NCI-H2196 (cell line): ENCODE data around the gene RPL37A.
"Not testable (repeated sequence)": the region's sequence is repeated elsewhere in the genome, so short reads cannot be mapped to it uniquely, and the experiment has no call there.

ENCODE experiments used
- DNase-seq: peaks from one replicate; lab custom pipeline; 2025; ENCODE audit not compliant: unreplicated experiment; lab: John Stamatoyannopoulos, UW

RPL37A gene

DNA sequence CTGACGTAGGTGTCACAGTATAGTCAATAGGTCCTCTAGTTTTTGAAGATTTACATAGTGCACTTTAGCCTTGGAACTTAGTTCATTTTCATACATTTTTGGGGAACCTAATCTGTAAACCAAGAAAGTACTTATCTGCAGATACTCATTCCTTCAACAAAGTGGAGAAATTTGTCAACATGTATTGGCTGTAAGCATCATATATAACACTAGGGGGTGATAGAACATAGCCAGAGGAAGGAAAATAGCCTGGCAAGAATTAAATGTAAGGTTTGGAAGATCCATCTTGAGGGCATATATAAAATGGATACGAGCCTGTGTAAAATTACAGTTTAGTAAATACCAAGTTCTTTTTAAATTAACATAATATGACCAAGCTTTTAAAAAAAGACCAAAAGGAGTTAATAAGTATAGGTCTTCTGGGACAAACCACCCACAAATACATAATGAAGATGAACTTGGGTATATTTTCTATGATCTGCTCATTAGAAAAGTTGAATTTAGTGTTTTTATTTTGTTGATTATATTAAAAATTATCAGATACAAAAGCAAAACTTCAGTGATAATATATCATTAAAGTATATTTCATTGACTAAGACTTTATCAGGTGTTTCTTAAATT lies 18.2 kb downstream of the RPL37A start:
- DNase-seq = peak; percentile 47

DNA sequence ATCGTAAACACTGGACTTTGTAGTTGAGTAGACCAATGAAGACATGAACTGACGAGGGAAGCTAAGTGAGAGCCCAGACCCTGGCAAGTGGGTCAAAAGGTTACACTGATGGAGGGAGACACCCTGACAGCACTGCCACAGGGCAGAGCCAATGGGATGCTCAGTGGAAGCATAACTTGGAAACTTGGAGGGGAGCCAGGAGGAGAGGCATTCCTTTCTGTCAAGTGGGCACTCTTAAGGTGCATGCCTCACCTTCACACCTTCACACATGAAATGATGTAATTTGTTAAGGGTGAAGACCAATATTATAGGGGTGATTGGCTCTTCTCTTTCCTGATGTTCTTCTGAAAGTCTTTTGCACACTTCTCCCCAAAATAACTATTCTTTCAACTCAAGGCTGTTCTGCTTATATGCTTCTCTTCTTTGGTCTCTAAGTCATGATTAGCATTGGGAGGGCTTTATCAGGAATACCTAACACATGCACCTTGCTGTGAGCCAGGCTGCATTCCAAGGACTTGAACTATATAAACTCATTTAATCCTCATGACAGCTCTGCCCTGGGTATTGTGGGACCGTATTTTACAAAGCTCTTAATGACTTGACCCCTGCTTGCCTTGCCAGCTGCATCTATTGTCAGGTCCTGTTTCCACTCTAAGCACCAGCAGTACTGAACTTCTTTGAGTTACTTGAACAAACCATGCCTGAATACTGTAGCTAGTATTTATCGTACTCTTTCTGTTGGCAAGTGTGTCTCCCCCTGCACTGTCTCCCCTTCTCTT lies 19.0 kb downstream of the RPL37A start:
- DNase-seq = no peak

DNA sequence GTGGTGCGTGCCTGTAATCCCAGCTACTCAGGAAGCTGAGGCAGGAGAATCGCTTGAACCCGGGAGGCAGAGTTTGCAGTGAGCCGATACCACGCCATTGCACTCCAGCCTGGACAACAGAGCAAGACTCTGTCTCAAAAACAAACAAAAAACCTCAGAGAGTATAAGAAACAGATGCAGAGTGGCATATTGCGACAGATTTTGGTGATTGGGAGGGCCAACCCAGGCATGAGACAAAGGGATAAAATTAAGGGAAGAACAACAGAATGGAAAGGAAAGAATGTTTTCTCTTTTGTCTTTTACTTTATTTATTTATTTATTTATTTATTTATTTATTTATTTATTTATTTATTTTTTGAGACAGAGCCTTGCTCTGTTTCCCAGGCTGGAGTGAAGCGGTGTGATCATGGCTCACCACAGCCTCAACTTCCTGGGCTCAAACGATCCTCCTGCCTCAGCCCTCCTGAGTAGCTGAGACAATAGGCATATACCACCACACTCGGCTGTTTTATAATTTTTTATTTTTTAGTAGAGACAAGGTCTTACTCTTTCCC lies 20.0 kb downstream of the RPL37A start:
- DNase-seq = not testable (repeated sequence)

- peak; percentile 76 for DNase-seq
Observed at GRCh38 chr2:216519154-216519762, 20.6 kb downstream of the RPL37A start.

DNA sequence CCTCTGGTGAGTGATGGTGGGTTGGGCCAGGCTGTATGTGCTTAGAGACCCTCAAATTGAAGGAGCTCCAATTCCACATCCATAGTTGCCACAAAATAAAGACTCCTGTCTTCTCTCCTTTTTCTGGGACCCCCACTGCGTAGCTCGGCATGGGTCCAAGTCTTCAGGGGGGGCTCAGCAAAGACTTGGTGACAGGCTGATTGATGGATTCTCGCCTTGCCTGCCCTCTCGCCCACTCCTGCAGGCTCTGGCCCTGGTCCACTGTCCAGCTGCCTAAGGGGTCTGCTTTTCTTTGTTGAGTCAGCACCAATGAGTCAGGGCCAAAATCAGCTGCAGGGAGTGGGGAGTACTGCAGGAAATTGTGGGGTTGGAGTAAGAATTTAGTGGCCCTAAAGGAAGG lies 21.5 kb downstream of the RPL37A start:
- no peak for DNase-seq

DNA sequence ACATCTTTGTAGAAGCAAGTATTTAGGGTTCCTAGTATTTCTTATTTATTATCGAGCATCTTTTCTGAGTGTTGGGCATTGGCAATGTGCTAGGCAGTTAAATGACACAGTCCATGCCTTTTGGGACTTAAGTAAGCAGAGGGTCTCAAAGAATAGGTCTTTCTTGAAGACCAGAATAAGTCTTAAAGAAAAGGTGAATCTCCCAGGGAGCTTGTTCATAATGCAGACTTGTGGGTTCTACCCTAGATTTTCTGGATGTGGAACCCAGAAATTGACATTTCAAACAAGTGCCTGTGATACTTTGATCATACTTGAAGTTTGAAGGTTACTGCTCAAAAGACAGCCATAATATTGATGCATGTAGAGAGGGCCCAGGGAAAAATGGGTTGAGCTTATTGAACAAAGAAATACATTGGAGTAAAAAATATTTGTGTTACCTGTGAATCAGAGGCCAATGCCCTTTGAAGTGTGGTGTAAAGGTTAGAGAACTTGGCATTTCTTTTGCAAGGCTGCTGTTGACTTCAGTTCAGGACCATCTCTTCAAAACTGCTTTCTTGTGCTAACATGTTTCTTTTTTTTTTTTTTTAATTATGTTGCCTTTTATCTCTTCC lies 24.4 kb downstream of the RPL37A start:
- DNase-seq = no peak

GRCh38 chr2:216525972-216526371 lies 27.3 kb downstream of the RPL37A start:
- DNase-seq = no peak

DNA sequence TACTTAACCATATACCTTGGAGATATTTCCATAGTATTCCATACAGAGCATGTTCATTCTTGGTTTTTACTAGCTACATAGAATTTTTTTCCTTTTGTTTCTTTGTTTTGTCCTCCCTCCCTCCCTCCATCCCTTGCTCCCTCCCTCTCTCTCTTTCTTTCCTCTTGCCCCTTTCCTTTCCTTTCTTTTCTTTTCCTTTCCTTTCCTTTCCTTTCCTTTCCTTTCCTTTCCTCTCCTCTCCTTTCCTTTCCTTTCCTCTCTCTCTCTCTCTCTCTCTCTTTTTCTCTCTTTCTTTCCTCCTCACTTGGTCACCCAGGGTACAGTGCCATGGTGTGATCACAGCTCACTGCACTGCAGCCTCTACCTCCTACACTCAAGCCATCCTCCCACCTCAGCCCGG lies 28.3 kb downstream of the RPL37A start:
- DNase-seq = no peak

DNA sequence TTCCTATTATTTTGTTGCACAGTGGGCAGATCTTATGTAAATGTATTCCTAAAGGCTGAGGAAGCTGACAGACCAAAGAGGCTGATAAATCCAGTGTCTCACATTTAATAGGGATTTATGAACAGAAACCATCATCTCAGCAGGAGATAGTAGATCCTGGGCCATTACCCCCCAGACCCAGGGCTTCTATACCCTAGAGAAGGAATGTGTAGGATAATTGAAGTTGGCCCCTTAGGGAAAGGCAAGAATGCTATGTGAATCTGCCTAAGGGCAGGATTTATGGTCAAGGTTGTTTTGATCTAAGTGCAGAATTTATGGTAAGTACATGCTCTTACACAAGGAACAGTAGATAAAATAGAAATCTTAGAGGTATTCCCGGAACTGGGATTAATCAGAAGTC lies 29.0 kb downstream of the RPL37A start:
- DNase-seq = no peak

DNA sequence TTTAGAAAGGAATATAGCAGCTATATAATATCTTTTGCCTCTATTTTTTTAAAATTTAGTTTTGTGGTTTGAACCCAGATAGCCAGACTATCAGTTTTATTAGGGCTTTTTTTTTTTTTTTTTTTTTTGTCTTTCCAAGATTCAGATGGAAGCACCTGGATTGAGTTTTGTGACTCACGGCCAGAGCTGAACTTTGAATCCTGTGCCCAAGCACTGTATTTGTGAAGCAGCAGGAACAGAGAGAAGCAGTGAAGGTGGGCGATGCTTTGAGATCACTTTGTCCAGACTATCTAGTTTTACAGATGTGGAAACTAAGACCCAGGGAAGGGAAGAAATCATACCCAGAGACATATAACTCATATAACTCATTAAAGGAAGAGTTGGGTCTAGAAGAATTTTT lies 33.9 kb downstream of the RPL37A start:
- no peak for DNase-seq

DNA sequence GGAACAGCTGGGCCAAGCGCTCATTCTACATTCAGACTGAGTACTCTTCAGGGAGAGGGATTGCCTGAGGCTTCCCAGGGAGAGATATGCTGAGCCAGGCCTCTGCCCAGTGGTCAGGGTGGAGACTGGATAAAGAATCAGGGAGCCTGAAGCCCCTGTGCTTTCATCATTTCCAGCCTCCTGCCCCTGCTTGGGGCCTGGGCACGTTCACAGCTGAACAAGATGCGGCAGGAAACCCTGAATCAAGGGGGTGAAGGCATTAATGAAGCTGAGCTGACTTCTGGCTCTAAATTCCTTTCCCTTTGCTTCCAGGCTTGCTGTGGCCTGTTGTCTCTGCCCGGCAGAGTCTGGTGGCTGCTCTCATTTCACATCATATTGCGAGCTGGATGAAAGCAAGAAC lies 35.0 kb downstream of the RPL37A start:
- no peak for DNase-seq

DNA sequence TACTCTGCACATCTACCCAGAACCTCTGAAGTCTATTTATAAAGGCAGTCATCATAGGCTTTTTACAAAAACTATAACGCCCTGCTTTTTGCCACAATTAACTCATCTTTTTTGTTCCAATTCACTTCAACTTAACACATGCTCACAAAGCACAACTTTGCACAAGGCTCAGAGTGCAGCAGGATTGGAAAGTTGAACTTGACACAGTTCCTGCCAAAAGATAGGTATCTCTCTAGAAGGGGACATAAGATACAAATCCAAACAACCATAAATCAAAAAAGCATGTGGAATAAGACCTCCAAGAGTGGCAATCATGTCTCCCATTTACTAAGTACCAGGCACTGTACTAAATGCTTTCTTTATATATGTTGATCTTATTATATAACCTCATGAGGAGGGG lies 36.2 kb downstream of the RPL37A start:
- no peak for DNase-seq

DNA sequence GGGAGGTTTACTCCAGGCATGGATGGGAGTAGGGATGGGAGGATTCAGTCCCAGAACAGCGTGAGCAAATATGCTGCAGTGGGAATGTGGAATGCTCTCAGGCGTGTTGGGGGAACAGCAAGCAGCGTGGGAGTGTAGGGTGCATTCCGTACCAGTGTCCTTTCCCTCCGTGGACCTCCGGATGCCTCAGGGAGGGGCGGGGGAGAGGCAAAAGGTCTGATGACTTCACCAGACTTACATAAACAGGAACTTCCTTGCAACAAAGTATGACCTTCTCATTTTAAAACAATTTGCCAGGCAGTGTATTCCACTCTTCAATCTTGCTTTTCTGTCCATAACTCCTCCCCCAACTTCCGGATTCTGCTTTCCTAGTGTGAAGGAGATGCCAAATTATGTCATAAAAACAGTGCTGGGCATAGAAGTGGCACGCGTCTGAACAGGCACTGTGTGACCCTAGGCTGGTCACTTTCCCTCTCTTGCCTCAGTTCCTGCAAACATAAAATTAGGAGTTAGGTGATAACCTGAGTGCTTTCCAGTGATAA lies 36.9 kb downstream of the RPL37A start:
- DNase-seq = no peak

DNA sequence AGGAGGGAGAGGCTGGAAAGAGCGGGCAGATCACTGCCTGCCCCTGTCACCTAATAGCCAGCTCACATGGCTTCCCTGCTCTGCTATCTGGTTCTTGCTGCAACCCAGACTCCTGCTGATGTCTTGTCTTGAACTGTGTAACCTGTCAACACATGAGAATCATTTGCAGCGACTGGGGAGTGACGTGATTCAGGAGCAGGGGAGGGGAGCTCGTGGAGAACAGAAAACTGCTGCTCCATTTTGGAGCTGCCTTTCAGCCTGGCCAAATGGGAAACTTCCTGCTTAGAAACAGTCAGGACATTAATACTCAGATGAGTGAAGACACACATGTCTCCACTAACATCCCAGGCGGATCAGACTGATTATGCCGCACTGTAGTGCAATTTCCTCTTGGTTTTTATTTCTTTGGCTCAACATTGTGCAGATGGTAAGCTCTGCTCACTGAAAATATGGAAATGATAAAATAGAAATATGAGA lies 38.1 kb downstream of the RPL37A start:
- no peak for DNase-seq

DNA sequence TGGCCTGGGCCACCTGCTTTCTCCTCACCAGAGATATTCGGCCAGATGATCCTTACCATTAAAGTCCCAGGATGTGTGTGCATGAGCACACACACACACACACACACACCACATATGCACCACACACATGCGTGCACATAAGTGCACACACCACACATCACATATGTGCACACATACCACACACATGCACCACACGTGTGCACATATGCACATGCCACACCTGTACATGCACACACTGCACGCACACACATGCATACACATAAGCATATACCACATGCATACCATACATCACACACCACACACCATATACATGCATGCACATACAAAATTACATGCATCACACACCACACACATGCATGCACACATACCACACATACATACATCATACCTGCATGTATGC lies 38.7 kb downstream of the RPL37A start:
- no peak for DNase-seq

GRCh38 chr2:216538538-216538937 lies 39.9 kb downstream of the RPL37A start:
- DNase-seq = no peak

DNA sequence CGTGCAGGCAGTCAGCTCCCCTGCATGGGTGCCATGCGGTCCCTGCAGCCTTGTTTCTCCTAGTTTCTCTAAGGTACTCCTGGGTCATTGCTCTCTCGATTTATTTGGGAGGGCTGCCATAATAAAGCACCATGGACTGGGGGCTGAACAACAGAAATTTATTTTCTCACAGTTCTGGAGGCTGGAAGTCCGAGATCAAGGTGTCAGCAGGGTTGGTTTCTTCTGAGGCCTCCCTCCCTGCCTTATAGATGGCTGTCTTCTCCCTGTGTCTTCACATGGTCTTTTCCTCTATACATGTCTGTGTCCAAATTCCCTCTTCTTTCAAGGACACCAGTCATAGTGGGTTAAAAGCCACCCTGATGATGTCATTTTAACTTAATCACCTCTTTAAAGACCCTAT lies 40.5 kb downstream of the RPL37A start:
- no peak for DNase-seq

DNA sequence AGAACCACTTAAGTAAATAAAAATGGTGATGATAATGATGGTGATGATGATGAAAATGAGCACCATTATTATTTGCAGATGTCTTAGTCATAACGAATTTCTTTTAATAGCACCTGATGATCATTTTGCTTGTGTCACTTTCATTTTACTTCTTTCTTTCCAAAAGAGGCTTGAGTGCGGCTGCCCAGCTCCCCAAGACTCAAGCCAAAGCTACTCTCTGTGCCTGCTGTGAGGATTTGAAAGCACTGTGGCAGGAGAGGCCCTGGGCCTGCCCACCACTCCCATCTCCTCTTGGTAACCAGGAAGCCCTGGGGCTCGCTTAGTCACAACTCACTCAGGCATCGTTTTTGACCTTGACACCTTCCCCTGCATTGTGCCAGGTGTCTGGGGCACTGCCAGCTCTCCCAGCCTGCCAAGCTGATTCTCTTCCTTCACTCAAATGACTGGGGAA lies 41.2 kb downstream of the RPL37A start:
- peak; percentile 82 for DNase-seq

- no peak for DNase-seq
Observed at GRCh38 chr2:216540920-216541319, 42.3 kb downstream of the RPL37A start.

- no peak for DNase-seq
Observed at GRCh38 chr2:216541505-216541904, 42.9 kb downstream of the RPL37A start.

DNA sequence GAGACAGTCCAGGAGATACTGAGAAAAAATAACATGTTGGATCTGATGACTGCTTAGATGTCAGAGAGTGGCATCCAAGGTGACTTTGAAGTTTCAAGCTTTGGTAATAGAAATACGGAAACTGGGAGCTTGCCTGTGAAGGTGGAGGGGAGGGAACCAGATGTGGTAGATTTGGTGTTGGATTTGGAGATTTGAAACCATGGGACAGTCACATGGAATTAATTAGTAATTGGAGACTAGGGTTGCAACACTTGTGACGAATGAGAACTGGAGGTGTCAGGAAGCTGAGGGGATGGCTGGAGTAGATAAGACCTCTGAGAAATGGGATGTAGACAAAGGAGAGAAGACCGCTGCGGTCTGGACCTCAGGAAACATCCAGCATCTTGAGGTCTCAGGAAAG lies 46.7 kb downstream of the RPL37A start:
- DNase-seq = no peak
